K562 treated with DMSO at 1 percent for 12 hours (cell line): ENCODE data around the gene IFFO2. TPM values are rescaled to one million over a fixed set of nuclear protein-coding genes. Genes with fewer than 3 reads are reported as not detected.

ENCODE experiments used
- total RNA-seq: library from RNA; unstranded; fragments of 300-600 nt; gene quantifications from 2 replicates; pipeline ENCODE4 v1.2.3, GENCODE V29; 2022; ENCODE audit not compliant: insufficient read depth

Gene IFFO2
- total RNA-seq = 0.48 and 0.97 TPM in 2 replicates

GRCh38 chr1:18956193-18957135, at the start of gene IFFO2:
IFFO2 (minus strand) TSS chr1:18956676; CDS start chr1:18956332, 344 bp downstream.

GRCh38 chr1:18902523-18903290, 53.8 kb downstream of the IFFO2 start, which contains the start of gene ALDH4A1:
ALDH4A1 (minus strand) TSS chr1:18902555; CDS start chr1:18902523, 32 bp downstream.

DNA sequence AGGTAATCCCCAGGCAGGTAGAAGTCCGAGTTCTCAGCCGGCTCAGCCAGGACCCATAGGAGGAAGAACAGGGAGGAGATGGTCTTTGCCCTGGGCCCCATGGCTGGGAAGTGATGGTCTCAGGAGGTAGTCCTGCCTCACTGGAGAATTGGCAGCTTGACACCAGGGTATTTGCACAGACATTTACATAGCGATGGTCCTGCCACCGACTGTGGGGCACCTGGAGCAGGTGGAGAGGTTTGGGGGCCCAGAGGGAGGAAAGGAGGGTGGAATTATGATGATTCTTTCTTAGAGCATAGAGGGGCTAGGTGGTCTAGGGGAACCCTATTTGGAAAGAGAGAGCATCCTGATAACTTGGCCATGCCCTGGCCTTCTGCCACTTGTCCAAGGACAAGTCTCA, 96.9 kb downstream of the IFFO2 start, which contains the start of gene TAS1R2:
TSS of gene TAS1R2 (minus strand) at position 101 of the 400 bp plus-strand sequence. CDS start at position 101, 0 bp downstream.

Other genes starting within 250 kb of the IFFO2 start
- not detected in 2 replicates for gene TAS1R2, start 97.0 kb downstream of the IFFO2 start, total RNA-seq
- gene ALDH4A1, start 54.1 kb downstream of the IFFO2 start, total RNA-seq = 20.1 and 23.2 TPM in 2 replicates